ENCODE results near the gene PIK3CB.

GRCh38 chr3:138775254-138775595 lies 59.5 kb downstream of the PIK3CB start:
- TF ChIP-seq, protein P1, sequence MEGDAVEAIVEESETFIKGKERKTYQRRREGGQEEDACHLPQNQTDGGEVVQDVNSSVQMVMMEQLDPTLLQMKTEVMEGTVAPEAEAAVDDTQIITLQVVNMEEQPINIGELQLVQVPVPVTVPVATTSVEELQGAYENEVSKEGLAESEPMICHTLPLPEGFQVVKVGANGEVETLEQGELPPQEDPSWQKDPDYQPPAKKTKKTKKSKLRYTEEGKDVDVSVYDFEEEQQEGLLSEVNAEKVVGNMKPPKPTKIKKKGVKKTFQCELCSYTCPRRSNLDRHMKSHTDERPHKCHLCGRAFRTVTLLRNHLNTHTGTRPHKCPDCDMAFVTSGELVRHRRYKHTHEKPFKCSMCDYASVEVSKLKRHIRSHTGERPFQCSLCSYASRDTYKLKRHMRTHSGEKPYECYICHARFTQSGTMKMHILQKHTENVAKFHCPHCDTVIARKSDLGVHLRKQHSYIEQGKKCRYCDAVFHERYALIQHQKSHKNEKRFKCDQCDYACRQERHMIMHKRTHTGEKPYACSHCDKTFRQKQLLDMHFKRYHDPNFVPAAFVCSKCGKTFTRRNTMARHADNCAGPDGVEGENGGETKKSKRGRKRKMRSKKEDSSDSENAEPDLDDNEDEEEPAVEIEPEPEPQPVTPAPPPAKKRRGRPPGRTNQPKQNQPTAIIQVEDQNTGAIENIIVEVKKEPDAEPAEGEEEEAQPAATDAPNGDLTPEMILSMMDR (IDR thresholded peaks at IDR 0.05) = no peak
- TF ChIP-seq POLR2A (IDR thresholded peaks at IDR 0.05) = no peak

Data from thyroid gland (tissue), 4 donors.